ENCODE measurements around the gene CHST7.

Gene CHST7

GRCh38 chrX:46574774-46575381, 1.3 kb downstream of the CHST7 start:
- Histone ChIP-seq H3K79me2 (ENCODE audit: low read length) (no peaks in the 10 kb centered on the region), H3K9ac (ENCODE audit: low read length) (peak overlapping the region; percentile 77), H3K4me3 (ENCODE audit: low read length) (peak overlapping the region; percentile 91)

GRCh38 chrX:46575586-46575985, 2.0 kb downstream of the CHST7 start:
- Histone ChIP-seq H3K9ac (ENCODE audit: low read length) (peak overlapping the region; percentile 77; the same call in 1 of the 2 replicates), H2AFZ (ENCODE audit: low read depth, low read length) (no peak overlapping the region), H3K36me3 (replicated peaks; ENCODE audit: low read depth, low read length) (peaks cover 5% of the 10 kb centered on the region), H3K4me3 (ENCODE audit: low read length) (peak overlapping the region; percentile 91), H3K27me3 (ENCODE audit: low read depth, low read length) (peaks cover 6% of the 10 kb centered on the region; the same call in 1 of the 2 replicates), H3K79me2 (ENCODE audit: low read length) (no peaks in the 10 kb centered on the region), H3K9me3 (ENCODE audit: insufficient read depth, low read length) (no peaks in the 10 kb centered on the region), H3K4me1 (ENCODE audit: low read length) (peaks cover 41% of the 10 kb centered on the region), H4K20me1 (ENCODE audit: insufficient read depth, low read length) (peaks cover 9% of the 10 kb centered on the region; the same call in 1 of the 2 replicates), H3K27ac (ENCODE audit: low read length) (no peak overlapping the region), H3K4me2 (ENCODE audit: low read length) (peak overlapping the region; percentile 99)
- no peak for TF ChIP-seq EZH2phosphoT487 (IDR thresholded peaks at IDR 0.05; ENCODE audit: low read depth)
- TF ChIP-seq CTCF (IDR thresholded peaks at IDR 0.05; ENCODE audit: low read depth, low read length) = no peak

More at GRCh38 chrX:46574774-46575381, 1.3 kb downstream of the CHST7 start:
- Histone ChIP-seq H3K36me3 (replicated peaks; ENCODE audit: low read depth, low read length) (peaks cover 5% of the 10 kb centered on the region), H2AFZ (ENCODE audit: low read depth, low read length) (peak overlapping the region; percentile 57; the same call in 1 of the 2 replicates), H3K27me3 (ENCODE audit: low read depth, low read length) (peaks cover 6% of the 10 kb centered on the region; the same call in 1 of the 2 replicates), H3K4me2 (ENCODE audit: low read length) (peak overlapping the region; percentile 99), H3K4me1 (ENCODE audit: low read length) (peaks cover 41% of the 10 kb centered on the region), H3K9me3 (ENCODE audit: insufficient read depth, low read length) (no peaks in the 10 kb centered on the region), H4K20me1 (ENCODE audit: insufficient read depth, low read length) (peaks cover 9% of the 10 kb centered on the region; the same call in 1 of the 2 replicates), H3K27ac (ENCODE audit: low read length) (no peak overlapping the region)
- no peak for TF ChIP-seq EZH2phosphoT487 (IDR thresholded peaks at IDR 0.05; ENCODE audit: low read depth)
- 0 out of 2 replicates have a peak, but pooled peaks have one; percentile 2 for TF ChIP-seq CTCF (IDR thresholded peaks at IDR 0.05; ENCODE audit: low read depth, low read length)

GRCh38 chrX:46575991-46576392, 2.4 kb downstream of the CHST7 start:
- Histone ChIP-seq H3K27me3 (ENCODE audit: low read depth, low read length) (peaks cover 6% of the 10 kb centered on the region; the same call in 1 of the 2 replicates), H3K9ac (ENCODE audit: low read length) (peak overlapping the region; percentile 77; the same call in 1 of the 2 replicates), H3K4me2 (ENCODE audit: low read length) (peak overlapping the region; percentile 99), H3K27ac (ENCODE audit: low read length) (no peak overlapping the region), H3K4me3 (ENCODE audit: low read length) (peak overlapping the region; percentile 91), H3K9me3 (ENCODE audit: insufficient read depth, low read length) (no peaks in the 10 kb centered on the region), H2AFZ (ENCODE audit: low read depth, low read length) (no peak overlapping the region), H4K20me1 (ENCODE audit: insufficient read depth, low read length) (peaks cover 9% of the 10 kb centered on the region; the same call in 1 of the 2 replicates), H3K36me3 (replicated peaks; ENCODE audit: low read depth, low read length) (peaks cover 5% of the 10 kb centered on the region), H3K79me2 (ENCODE audit: low read length) (no peaks in the 10 kb centered on the region), H3K4me1 (ENCODE audit: low read length) (peaks cover 38% of the 10 kb centered on the region)
- TF ChIP-seq EZH2phosphoT487 (IDR thresholded peaks at IDR 0.05; ENCODE audit: low read depth) = no peak
- no peak for TF ChIP-seq CTCF (IDR thresholded peaks at IDR 0.05; ENCODE audit: low read depth, low read length)

GRCh38 chrX:46576458-46576857, 2.9 kb downstream of the CHST7 start:
- no peak overlapping the region for H3K9ac ChIP-seq (ENCODE audit: low read length)
- no peak overlapping the region for H2AFZ ChIP-seq (ENCODE audit: low read depth, low read length)
- peaks cover 5% of the 10 kb centered on the region for H3K36me3 ChIP-seq (replicated peaks; ENCODE audit: low read depth, low read length)
- TF ChIP-seq EZH2phosphoT487 (IDR thresholded peaks at IDR 0.05; ENCODE audit: low read depth) (no peak), CTCF (IDR thresholded peaks at IDR 0.05; ENCODE audit: low read depth, low read length) (no peak)
- H3K79me2 ChIP-seq (ENCODE audit: low read length) = no peaks in the 10 kb centered on the region
- H4K20me1 ChIP-seq (ENCODE audit: insufficient read depth, low read length) = peaks cover 9% of the 10 kb centered on the region; the same call in 1 of the 2 replicates
- H3K4me3 ChIP-seq (ENCODE audit: low read length) = peak overlapping the region; percentile 91
- no peaks in the 10 kb centered on the region for H3K9me3 ChIP-seq (ENCODE audit: insufficient read depth, low read length)
- peaks cover 6% of the 10 kb centered on the region; the same call in 1 of the 2 replicates for H3K27me3 ChIP-seq (ENCODE audit: low read depth, low read length)
- peaks cover 34% of the 10 kb centered on the region for H3K4me1 ChIP-seq (ENCODE audit: low read length)
- H3K27ac ChIP-seq (ENCODE audit: low read length) = no peak overlapping the region
- H3K4me2 ChIP-seq (ENCODE audit: low read length) = peak overlapping the region; percentile 99
